Measurements from ENCODE around the gene DENND6A.
A peak's percentile ranks its signal among the peaks of the same experiment; 100 is the strongest.
"Not testable (repeated sequence)": the region's sequence is repeated elsewhere in the genome, so short reads cannot be mapped to it uniquely, and the experiment has no call there.

The DENND6A gene

GRCh38 chr3:57692133-57692395 is 813 bp downstream of the DENND6A start:
- not testable (repeated sequence) for DNase-seq (ENCODE audit: low spot score)

- peak; percentile 19 for DNase-seq (ENCODE audit: low spot score)
These were observed 1.3 kb downstream of the DENND6A start for GRCh38 chr3:57691411-57692132.

- no peak for DNase-seq (ENCODE audit: low spot score)
These were observed 3.4 kb downstream of the DENND6A start for GRCh38 chr3:57689367-57690053.

- DNase-seq (ENCODE audit: low spot score), result no peak
These were observed 4.6 kb downstream of the DENND6A start for GRCh38 chr3:57688291-57688690.

- no peak for DNase-seq (ENCODE audit: low spot score)
These were observed 9.6 kb downstream of the DENND6A start for GRCh38 chr3:57683286-57683685.

GRCh38 chr3:57682284-57682683 is 10.6 kb downstream of the DENND6A start:
- no peak for DNase-seq (ENCODE audit: low spot score)

GRCh38 chr3:57681691-57682090 is 11.2 kb downstream of the DENND6A start:
- no peak for DNase-seq (ENCODE audit: low spot score)

GRCh38 chr3:57680046-57680445 is 12.8 kb downstream of the DENND6A start:
- no peak for DNase-seq (ENCODE audit: low spot score)

- no peak for DNase-seq (ENCODE audit: low spot score)
These were observed 17.3 kb downstream of the DENND6A start for GRCh38 chr3:57675530-57675929.

- peak; percentile 21 for DNase-seq (ENCODE audit: low spot score)
These were observed 19.7 kb downstream of the DENND6A start for GRCh38 chr3:57673156-57673555.

- no peak for DNase-seq (ENCODE audit: low spot score)
These were observed 22.3 kb downstream of the DENND6A start for GRCh38 chr3:57670543-57670942.

- DNase-seq (ENCODE audit: low spot score), result no peak
These were observed 31.5 kb downstream of the DENND6A start for GRCh38 chr3:57661404-57661803.

- DNase-seq (ENCODE audit: low spot score), result no peak
These were observed 33.0 kb downstream of the DENND6A start for GRCh38 chr3:57659806-57660439.

- no peak for DNase-seq (ENCODE audit: low spot score)
These were observed 33.7 kb downstream of the DENND6A start for GRCh38 chr3:57659004-57659673.

- no peak for DNase-seq (ENCODE audit: low spot score)
These were observed 34.3 kb downstream of the DENND6A start for GRCh38 chr3:57658536-57658935.

- DNase-seq (ENCODE audit: low spot score), result no peak
These were observed 37.1 kb downstream of the DENND6A start for GRCh38 chr3:57655727-57656126.

- DNase-seq (ENCODE audit: low spot score), result no peak
These were observed 38.6 kb downstream of the DENND6A start for GRCh38 chr3:57654267-57654666.

- no peak for DNase-seq (ENCODE audit: low spot score)
These were observed 40.7 kb downstream of the DENND6A start for GRCh38 chr3:57652203-57652602.

GRCh38 chr3:57647292-57647940 is 45.5 kb downstream of the DENND6A start:
- no peak for DNase-seq (ENCODE audit: low spot score)

GRCh38 chr3:57646723-57647122 is 46.2 kb downstream of the DENND6A start:
- no peak for DNase-seq (ENCODE audit: low spot score)

GRCh38 chr3:57644740-57645139 is 48.1 kb downstream of the DENND6A start:
- no peak for DNase-seq (ENCODE audit: low spot score)

- no peak for DNase-seq (ENCODE audit: low spot score)
These were observed 55.5 kb downstream of the DENND6A start for GRCh38 chr3:57637391-57637790.

Measured in NAMALWA (cell line).